HG03039 (cell line): Measurements from ENCODE around the gene THOC7.

Experiments
- ATAC-seq: cut with Tn5 transposase; IDR thresholded peaks from one replicate; pipeline ENCODE4 v1.9.1; 2021; ENCODE audit warnings: mild to moderate bottlenecking, moderate library complexity; ENCODE audit not compliant: unreplicated experiment

Gene THOC7

GRCh38 chr3:63847718-63848450 lies 15.7 kb downstream of the THOC7 start:
- no peak for ATAC-seq

DNA sequence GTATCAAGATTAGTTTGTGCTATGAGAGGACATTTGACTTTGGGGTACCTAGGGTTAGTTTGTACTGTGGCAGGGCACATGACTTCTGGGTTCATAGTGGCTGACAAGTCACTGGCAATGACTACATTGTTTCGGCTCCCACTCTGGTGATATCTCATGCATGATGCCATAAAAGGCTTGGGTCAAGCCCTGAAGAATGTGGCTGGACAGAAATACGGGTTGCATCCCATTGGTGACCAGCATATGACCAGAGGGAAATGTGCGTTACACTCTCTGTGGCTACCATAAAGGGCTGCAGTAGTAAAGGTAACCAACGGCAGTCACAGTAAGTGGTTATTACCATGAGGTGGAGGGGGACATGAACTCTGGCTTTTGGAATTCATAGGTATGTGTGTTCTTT lies 18.4 kb downstream of the THOC7 start:
- ATAC-seq: no peak

DNA sequence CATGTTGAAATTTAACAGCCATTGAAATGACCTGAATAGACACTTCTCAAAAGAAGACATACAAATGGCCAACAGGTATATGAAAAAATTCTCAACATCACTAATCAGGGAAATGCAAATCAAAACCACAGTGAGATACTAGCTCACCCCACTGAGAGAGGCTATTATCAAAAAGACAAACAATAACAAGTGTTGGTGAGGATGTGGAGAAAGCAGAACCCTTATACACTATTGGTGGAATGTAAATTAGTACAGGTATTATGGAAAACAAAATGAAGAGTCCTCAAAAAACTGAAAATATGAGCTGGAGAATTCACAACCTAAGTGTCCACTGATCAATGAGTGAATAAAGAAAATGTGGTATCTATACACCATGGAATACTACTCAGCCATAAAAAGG lies 21.5 kb downstream of the THOC7 start:
- ATAC-seq: no peak

- ATAC-seq: no peak
Observed at GRCh38 chr3:63841704-63842103, 21.9 kb downstream of the THOC7 start.

GRCh38 chr3:63832395-63832794 lies 31.2 kb downstream of the THOC7 start:
- no peak for ATAC-seq

DNA sequence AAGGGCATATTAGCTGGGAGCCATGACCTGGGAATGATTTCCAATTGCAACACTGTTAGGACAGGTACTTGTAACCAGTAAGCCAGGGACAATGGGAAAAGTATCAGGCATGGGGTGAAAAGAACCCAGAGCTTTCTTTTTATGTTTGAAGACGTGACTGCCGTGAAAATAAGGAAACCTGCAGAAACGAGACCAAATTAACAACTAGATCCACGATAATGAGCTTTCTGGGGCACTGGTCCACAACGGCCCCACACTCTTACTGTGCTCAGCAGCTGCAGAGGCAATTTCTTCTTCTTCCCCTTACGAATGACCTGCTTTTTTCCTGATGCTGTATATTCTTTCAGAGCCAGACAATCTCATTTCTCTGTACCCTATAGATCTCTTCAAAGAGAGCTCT lies 33.1 kb downstream of the THOC7 start:
- ATAC-seq: no peak

DNA sequence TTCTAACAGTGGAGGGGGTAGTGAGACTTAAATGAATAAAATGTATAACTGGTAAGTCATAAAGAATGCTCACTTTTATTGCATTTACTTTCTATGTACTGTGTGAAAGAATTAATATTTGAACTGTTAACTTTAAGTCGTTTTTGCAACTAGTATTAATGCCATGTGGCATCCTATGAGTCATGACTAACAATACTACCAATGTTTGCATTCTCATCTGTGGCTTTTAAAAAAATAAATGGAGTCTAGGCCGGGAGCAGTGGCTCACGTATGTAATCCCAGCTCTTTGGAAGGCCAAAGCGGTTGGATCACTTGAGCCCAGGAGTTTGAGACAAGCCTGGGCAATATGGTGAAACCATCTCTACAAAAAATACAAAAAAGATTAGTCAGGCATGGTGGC lies 39.3 kb downstream of the THOC7 start:
- ATAC-seq: no peak

GRCh38 chr3:63819151-63819398 lies 44.5 kb downstream of the THOC7 start, which contains the start of gene C3orf49:
Gene C3orf49 (plus strand): TSS chr3:63819299. CDS start chr3:63819472, 173 bp downstream.
- ATAC-seq: no peak

GRCh38 chr3:63818282-63819150 lies 45.1 kb downstream of the THOC7 start:
- no peak for ATAC-seq

- ATAC-seq: no peak
Observed at GRCh38 chr3:63817225-63817624, 46.4 kb downstream of the THOC7 start.

GRCh38 chr3:63814237-63814636 lies 49.4 kb downstream of the THOC7 start:
- no peak for ATAC-seq

- ATAC-seq: no peak
Observed at GRCh38 chr3:63809607-63810006, 54.0 kb downstream of the THOC7 start.

- ATAC-seq: no peak
Observed at GRCh38 chr3:63808633-63809032, 55.0 kb downstream of the THOC7 start.

- no peak for ATAC-seq
Observed at GRCh38 chr3:63807961-63808565, 55.5 kb downstream of the THOC7 start.

DNA sequence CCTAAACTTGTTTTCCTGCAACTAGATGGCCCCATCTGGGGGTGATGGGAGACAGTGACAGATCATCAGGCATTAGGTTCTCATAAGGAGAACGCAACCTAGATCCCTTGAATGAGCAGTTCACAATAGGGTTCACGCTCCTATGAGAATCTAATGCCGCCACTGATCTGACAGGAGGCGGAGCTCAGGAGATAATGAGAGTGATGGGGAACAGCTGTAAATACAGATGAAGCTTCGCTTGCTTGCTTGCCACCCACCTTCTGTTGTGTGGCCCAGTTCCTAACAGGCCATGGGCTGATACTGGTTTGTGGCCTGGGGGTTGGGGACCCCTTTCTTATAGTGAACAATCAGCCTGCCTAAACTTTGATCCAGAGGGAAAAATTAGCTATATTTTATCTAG lies 59.7 kb downstream of the THOC7 start:
- no peak for ATAC-seq

- ATAC-seq: no peak
Observed at GRCh38 chr3:63800097-63800496, 63.5 kb downstream of the THOC7 start.

DNA sequence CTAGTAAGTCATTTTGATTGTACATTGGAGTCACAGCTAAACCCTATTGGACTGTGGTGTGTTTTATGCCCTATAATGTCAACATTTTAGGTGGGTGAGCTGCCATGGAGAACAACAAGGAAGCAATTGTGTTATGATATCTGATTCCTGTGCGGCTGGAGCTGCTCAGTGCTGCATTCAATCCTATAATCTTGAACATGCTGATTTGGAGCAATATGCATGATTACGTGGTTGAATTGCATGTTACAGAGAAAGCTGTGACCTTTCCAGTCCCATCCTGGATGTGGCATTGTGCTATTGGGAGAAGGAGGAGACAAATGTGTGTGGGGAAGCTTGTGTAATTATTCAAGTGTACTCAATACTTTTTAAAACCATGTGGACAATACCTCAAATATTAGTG lies 64.7 kb downstream of the THOC7 start:
- ATAC-seq: no peak

GRCh38 chr3:63798544-63798943 lies 65.1 kb downstream of the THOC7 start:
- no peak for ATAC-seq

- no peak for ATAC-seq
Observed at GRCh38 chr3:63795438-63795837, 68.2 kb downstream of the THOC7 start.

GRCh38 chr3:63791974-63792373 lies 71.6 kb downstream of the THOC7 start:
- no peak for ATAC-seq
